SIG-M5 treated with dmso at 0.1 percent for 504 hours (cell line): ENCODE results near the gene NCR2.
"Not testable (repeated sequence)": the region's sequence is repeated elsewhere in the genome, so short reads cannot be mapped to it uniquely, and the experiment has no call there.

Experiments
- DNase-seq: peaks from one replicate; lab custom pipeline; 2025; ENCODE audit not compliant: unreplicated experiment; lab: John Stamatoyannopoulos, UW

NCR2 gene, protein sequence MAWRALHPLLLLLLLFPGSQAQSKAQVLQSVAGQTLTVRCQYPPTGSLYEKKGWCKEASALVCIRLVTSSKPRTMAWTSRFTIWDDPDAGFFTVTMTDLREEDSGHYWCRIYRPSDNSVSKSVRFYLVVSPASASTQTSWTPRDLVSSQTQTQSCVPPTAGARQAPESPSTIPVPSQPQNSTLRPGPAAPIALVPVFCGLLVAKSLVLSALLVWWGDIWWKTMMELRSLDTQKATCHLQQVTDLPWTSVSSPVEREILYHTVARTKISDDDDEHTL

DNA sequence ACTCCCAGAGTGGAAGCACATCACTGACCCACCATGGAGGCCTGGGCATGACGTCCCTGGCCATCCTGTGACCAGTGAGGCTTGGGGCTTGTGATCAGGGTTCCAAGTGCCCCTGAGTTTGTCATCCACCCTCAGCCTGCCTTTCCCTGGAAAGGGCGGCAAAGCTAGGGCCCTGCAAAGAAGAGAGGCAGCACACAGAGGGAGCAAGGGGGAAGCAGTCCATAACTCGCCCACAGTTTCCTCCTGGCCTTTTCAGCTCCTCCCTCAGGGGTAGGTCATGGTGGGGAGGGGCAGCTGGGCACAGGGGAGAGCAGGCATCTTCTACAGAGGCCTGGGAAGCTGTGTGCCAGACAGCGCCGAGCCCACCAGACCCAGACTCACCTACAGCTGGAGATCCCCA is at the start of gene NCR2:
NCR2 (plus strand) TSS at position 313 of the 400 bp plus-strand sequence. CDS start 269 bp downstream, outside the sequence.
- DNase-seq: no peak

DNA sequence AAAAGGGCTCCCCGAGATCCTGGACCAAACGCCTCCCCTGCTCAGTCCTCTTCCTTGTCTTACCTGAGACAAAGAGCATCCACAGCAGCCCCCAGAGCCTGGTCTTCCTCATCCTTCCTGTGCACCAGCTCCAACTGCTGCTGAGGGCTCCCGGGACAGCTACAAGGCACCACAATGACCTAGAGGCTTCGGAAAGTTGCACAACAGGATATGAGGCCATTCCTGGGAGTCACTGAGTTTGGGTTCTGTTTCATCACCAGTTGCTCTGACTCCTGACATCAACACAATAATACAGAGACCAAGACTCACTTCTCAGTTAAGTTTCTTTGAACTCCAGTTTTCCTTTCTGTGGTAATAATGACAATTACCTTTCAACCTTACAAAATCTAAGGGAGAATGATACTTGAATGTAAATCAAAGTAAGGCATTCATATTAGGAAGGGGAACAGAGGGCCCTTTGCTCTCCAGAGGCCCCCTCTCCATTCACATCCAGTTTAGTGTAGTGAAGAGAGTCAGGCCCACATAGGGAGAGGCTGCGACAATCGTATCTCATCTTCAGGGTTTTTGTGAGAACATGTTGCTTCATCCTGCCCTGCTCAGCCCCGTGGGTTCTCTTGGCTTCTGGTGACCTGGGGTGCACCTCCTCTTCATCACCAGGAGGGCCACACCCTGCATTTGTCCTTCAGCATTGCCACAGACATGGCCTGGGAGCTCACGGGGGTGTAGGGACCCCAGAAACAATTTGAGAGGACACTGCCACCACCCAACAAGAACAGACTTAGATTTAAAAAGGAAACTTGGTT is 48.7 kb upstream of the NCR2 start, which contains the start of gene TREM1:
TREM1 (minus strand) TSS at position 139 of the 803 bp plus-strand sequence; CDS start at position 112, 27 bp downstream.
- peak; percentile 94 for DNase-seq

DNA sequence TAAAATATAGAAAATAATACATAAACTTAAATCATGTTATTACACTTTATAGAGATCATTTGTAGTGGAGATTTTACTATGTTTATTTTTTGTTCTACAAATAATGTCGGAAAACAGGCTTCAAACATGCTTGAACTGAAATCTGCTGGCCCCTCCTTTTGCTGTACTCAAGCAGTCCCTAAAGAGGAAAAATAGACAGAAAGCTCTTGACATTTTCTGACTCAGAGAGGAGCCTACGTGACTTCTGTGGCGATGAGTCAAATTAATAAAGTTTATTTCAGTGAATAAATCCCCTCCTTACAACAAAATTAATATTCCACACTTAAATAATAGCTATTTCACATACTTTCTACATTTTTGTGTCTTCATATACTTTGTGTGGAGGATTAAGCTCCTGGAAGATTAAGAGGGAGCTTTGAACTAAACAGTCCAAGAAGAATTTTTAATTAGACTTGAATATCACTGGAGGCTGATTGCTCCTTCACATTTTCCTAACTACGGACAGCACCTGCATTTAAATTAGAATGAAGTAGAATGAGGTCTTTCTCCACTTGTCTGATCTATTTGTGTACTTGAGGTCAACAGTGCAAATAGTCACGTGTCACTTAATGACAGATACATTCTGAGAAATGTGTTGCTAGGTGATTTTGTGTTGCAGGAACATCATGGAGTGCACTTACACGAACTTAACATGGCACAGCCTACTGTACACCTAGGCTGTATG is 47.2 kb upstream of the NCR2 start:
- DNase-seq: no peak

DNA sequence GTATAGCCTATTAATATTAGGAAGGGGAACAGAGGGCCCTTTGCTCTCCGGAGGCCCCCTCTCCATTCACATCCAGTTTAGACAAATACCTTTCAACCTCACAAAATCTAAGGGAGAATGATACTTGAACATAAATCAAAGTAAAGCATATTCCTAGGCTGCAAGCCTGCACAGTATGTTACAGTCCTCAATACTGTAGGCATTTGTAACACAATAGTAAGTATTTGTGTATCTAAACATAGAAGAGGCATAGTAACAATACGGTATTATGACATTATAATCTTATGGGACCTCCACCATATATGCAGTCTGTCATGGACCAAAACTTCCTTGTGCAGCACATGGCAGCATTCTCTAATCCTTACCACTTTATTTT is 46.7 kb upstream of the NCR2 start:
- no peak for DNase-seq

DNA sequence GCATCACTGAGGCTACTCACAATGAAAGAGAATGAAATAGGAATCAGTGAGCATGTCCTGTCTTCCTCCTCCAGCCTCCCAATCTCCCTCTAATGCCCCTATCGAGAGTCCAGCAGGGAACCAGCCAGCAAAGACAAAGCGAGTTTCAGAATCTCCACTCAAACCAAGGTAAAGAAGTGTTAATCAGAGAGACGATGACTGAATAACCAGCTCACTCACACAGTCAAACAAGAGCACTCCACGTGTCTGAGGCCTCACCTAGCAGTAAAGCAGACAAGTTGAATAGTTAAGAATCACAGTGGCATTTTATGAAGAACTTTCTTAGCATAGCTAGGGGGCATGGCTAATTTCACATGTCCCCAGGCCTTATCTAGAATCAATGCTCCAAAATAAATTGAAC is 45.6 kb upstream of the NCR2 start:
- DNase-seq: no peak

DNA sequence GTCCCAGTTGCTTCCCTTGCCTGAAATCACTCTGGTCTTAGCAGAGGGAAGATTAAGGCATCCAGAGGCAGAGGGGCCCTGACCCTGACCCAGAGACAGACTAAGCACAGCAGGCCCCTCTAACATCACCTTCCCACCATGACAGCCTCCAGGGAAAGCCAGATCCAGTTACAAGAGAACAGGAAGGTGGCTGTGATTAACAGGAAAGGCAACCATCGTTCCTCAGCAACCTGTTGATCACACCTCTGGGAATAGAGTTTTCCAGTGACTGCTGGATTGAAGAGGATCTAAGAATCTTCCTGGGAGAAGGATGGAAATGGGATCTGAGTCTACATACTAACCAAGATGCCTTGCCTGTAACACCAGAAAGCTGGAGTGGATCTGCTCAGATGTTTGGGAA is 43.7 kb upstream of the NCR2 start:
- no peak for DNase-seq

DNA sequence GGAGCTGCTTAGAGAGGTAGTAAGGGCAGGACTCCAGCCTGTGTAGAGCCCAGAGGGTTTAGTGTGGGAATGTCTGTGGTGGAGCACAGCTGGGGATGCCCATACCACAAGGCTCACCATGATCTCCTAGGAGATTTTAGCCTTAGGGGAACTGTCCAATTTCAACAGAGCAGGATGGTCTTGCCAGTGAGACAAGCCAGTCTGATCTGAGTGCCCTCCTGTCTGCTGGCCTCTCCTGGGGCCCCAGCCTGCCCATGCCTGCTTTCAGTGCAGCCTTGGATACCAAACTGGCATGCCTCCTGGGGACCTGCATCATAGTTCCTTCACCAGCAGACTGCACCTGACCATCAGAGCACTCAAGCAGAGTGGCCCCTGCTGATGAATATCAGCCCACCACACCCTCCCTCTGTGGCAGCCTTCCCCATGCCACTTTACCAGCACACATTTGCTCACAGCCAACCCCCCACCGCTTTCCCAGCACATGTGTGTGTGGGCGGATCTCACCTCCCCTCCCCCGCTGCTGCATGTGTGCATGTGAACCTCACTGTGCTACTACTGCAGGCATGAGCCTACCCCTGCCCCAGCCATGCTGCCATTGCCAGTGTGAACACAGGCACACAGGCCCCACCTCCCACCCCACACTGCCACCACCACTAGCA is 41.1 kb upstream of the NCR2 start:
- DNase-seq: no peak

DNA sequence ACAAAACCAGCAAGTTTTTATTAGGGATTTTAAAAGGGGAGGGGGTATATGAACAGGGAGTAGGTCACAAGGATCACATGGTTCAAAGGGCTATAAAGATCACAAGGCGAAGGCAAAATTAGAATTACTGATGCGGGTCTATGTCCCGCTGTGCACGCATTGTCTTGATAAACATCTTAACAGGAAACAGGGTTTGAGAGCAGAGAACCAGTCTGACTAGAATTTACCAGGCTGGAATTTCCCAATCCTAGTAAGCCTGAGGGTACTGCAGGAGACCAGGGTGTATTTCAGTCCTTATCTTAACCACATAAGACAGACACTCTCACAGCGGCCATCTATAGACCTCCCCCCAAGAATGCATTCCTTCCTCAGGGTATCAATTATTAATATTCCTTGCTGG is 38.2 kb upstream of the NCR2 start:
- DNase-seq: not testable (repeated sequence)

DNA sequence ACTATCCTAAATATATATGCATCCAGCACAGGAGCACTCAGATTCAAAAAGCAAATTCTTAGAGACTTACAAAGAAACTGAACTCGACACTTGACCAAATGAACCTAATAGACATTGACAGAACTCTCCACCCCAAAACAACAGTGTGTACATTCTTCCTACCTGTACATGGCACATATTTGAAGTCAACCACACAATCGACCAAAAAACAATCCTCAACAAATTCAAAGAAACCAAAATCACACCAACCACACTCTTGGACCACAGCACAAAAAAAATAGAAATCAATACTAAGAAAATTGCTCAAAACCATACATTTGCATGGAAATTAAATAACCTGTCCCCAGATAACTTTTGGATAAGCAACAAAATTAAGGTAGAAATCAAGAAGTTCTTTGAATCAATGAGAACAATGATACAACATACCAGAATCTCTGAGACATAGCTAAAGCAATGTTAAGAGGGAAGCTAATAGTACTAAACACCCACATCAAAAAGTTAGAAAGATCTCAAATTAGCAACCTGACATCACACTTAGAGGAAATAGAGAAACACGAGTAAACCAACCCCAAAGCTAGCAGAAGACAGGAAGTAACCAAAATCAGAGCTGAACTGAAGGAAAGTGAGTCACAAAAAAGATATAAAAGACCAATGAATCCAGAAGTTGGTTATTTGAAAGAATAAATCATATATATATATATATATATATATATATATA is 36.5 kb upstream of the NCR2 start:
- DNase-seq: peak; percentile 13

DNA sequence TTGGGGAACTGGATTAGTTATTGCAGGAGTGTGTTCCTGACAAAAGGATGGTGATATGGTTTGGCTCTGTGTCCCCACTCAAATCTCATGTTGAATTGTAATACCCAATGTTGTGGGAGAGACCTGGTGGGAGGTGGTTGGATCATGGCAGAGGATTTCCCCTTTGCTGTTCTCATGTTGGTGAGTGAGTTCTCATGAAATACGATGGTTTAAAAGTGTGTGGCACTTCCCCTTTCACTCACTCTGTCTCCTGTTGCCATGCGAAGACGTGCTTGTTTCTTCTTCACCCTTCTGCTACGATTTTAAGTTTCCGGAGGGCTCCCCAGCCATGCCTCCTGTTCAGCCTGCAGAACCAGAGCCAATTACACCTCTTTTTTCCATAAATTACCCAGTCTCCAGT is 32.8 kb upstream of the NCR2 start:
- peak; percentile 52 for DNase-seq

DNA sequence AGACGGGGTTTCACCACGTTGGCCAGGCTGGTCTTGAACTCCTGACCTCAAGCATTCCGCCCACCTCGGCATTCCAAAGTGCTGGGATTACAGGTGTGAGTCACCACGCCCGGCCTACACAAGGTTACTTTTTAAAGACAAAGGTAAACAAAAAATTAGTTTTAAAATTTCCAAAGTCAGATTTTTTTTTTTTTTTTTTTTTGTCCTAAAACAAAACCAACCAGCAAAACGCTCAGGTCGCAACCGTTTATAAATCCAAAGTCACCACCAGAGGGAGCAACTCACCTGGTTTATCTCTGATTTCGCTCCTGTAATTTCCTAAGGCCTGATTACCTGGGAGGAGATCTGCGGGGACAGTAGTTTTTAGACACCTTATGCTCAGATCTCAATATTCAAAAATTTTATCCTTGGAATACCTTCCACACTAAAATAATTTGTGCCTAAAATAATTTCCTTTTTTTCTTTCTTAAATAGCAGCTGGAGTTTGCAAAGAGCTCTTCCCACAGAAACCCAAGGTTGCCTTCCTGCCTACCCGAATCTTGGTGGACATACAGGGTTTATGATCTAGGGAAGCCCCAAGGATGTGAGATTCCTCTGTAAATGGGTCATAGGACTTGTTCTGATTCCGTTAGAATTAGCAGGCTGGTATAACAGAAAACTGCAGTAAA is 29.1 kb upstream of the NCR2 start:
- peak; percentile 35 for DNase-seq

DNA sequence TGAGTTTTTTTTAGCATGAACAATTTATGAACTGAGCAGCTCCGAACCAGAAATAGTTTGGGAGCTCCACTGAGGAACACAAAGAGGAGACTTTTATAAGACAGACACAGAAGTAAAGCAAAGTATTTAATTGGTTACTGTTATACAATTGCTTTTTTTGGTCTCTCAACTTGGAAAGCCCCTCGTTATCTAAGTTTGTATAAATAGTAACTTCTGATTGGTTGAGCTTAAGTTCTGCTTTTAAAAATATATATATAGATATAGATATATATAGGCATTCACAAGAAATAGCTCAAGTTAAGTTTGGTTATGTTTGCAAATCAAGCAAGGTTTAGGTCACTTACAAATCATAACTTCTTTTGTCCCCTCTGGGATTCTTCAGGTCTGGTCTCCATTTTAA is 20.2 kb upstream of the NCR2 start:
- no peak for DNase-seq

DNA sequence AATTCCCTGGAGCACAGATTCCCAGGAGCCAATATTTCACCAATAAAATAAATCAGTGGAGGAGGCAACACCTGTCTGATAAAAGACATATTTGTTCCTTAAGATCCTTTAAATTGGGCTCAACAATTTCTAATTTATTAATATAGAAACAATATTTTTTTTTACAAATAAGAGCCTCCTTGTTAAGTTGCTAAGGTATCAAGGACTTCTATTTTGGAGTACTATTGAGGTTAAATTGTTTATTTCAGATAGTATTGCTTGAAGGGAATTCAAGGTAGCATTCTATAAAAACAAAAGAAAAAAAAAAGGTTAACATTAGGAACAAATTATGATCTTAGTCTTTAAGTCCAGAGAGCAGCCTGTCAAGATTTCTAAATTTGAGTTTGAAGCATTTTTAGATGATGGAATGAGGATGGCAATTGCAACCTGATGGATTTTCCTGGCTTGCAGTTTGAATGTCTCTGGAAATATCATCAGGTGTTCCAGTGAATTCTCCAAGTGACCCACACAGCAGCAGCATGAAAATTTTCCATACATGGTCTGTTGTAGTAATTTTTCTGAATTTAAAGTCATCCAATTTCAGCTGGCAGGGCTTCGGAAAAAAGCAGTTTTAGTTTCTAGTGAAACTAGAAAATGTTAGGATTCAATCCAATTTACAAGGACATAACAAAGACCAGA is 19.3 kb upstream of the NCR2 start:
- no peak for DNase-seq

DNA sequence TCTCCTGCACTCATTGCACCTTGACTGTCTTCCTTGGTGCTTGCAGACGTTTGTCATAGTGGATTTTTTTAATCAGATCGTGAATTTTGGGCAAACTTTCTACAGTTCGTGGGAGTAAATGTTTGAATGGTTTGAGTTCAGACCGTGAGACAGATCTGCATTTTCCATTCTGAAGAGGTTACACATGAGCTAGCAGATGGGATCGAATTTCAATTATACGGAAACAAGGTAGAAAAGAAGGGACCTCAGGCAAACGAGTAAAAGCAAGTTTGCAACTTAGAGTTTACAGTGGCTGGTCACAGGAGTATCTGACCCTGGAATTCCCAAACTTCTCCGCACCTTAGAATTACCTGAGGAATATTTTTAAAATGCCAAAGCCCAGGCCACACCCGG is 17.2 kb upstream of the NCR2 start:
- DNase-seq: no peak

DNA sequence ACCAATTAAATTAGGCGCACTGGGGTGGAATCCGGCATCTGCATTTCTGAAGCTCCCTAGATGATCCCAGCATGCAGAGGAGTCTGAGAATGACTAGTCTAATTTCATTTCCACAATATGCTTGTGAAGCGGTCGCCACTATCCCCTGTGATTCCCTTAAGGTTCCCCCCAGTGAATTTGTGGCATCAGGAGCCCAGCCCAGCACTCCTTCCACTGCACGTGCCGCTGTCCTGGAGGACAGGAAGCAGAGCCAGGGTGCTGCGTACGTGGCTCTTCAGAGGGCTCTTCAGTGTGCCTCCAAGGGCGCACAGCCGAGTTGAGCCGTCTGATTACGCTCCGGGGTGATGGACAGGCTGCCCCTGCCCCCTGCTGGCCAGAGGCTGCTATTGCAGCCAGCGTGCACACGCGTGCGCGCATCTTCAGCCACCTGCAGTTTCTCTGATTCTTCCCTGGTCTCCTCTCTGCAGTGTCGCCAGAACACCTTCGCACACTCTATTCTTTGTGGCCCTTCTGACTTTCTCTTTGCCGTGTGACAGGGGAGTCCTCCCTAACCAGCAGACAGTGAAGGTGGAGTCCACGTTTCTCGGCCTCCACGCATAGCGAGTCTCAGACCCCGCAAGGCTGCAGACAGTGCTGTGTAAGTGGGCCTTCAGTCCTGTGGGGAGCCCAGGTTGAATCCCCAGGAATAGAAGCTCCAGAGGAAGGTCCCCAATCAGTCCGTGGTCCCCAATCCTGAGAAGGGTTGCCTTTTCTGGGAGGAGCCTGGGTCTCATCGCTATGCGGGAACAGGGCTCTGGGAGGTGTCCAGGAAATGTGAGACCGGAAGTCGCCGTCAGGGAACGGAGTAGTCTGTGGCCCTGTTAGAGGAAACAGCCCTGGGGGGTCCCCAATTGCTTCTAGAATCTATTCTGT is 16.5 kb upstream of the NCR2 start:
- peak; percentile 73 for DNase-seq

DNA sequence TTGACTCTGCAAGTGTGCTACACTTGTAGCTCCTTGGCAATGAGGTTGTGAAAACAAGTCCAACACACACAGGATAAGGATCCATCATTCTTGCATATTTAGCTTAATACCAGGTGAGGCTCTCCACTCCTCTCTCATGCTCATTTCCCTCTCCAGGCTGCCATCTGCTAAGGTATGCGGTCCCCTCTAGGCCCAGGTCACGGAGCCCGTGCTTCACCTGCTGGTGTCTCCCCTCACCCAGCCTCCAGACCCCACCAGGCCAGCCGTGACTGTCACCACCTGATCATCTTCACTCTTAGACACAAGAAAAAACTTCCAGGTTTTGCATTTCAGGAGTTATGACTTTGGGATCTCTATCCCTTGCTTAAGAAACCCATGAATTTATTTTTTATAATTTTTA is 14.2 kb upstream of the NCR2 start:
- no peak for DNase-seq

DNA sequence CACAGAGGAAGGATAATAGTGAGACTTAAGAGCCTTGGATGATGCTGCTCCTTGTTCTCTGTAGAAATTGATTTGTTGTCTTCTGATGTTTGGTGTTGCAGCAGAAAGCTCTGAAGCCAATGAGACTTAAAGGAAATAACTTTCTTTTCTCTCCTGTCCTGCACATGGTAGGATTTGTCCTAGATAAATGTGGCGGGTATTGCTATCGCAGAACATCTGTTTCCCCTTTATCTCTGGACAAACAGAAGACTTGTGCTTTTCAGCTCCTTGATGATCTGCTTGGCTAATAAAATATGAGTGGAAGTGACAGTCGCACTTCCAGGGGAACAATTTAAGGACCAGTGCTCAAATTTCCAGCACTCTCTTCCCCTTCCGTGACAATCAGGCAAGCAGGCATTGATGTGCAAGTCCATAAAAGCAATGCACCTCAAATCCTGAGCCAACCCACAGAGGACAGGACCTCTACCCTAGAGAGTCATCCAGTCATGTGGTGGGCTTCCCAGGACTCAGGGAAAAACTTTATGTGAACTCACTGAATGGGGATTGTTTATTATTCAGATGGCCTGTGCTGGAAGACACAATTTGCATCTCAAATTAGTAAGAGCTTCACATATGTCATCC is 9.9 kb upstream of the NCR2 start:
- no peak for DNase-seq

DNA sequence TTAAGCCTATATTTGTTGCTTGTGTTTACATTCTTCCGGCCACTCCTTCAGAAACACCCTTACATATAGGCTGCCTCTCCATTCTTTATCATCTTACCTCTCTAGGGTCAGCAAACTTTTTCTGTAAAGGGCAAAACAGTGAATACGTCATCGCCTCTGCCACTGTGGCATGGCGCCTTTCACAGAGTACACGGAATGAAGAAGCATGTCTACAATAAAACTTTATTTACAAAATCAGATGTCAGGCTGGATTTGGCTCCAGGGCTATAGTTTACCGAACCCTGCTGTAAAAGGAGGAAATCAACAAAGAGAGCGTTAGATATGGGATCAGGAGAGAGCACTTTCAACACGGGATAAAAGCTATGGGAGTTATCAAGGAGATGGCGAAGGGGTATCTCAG is 9.3 kb upstream of the NCR2 start:
- DNase-seq: no peak
